ENCODE results near the gene PITPNM2.

Gene PITPNM2

DNA sequence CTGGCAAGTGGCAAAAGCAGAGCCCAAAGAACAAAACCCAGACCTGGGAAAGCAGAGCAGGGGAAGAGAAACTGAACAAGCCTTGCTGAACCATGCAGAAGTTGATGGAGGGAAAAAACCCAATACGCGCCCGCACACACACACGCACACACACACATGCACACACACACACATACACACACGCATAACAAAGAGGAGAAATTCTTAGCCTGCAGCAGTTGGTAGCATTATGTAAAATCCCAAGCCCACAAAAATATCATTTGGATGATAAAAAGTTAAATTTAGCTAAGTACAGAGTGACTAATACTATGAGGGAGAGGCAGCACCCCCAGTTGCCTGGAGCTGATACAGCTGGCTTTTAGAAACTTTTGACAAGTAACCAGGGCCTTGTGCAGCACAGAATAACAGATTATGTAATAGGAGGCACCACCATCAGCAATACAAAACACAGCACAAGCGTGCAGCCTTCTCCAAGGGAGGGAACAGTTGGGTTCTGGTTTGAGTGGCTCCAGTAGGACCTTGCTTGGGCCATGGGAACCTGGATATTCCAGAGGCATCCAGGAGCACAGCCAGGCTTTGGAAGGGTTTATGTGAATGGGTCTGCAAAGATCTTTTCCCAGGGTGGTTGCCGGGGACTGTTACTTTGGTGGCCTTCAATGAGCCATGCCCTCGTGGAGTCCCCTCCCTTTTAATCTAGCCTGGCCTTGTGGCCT, 35.3 kb downstream of the PITPNM2 start:
- H3K4me3 ChIP-seq (ENCODE audit: low read depth, low read length) = no peak overlapping the region
- no peak for TF ChIP-seq MYC (IDR thresholded peaks at IDR 0.05; ENCODE audit: low read depth, low read length)
- no peak for TF ChIP-seq POLR2A (IDR thresholded peaks at IDR 0.05; ENCODE audit: extremely low read depth, insufficient read length)
- TF ChIP-seq, protein P1, sequence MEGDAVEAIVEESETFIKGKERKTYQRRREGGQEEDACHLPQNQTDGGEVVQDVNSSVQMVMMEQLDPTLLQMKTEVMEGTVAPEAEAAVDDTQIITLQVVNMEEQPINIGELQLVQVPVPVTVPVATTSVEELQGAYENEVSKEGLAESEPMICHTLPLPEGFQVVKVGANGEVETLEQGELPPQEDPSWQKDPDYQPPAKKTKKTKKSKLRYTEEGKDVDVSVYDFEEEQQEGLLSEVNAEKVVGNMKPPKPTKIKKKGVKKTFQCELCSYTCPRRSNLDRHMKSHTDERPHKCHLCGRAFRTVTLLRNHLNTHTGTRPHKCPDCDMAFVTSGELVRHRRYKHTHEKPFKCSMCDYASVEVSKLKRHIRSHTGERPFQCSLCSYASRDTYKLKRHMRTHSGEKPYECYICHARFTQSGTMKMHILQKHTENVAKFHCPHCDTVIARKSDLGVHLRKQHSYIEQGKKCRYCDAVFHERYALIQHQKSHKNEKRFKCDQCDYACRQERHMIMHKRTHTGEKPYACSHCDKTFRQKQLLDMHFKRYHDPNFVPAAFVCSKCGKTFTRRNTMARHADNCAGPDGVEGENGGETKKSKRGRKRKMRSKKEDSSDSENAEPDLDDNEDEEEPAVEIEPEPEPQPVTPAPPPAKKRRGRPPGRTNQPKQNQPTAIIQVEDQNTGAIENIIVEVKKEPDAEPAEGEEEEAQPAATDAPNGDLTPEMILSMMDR (IDR thresholded peaks at IDR 0.05; ENCODE audit: low read depth, low read length) = no peak
- TF ChIP-seq, protein P2, sequence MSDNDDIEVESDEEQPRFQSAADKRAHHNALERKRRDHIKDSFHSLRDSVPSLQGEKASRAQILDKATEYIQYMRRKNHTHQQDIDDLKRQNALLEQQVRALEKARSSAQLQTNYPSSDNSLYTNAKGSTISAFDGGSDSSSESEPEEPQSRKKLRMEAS (IDR thresholded peaks at IDR 0.05; ENCODE audit: low read depth, low read length) = no peak
- peak; percentile 66 for DNase-seq (ENCODE audit: low read depth)

DNA sequence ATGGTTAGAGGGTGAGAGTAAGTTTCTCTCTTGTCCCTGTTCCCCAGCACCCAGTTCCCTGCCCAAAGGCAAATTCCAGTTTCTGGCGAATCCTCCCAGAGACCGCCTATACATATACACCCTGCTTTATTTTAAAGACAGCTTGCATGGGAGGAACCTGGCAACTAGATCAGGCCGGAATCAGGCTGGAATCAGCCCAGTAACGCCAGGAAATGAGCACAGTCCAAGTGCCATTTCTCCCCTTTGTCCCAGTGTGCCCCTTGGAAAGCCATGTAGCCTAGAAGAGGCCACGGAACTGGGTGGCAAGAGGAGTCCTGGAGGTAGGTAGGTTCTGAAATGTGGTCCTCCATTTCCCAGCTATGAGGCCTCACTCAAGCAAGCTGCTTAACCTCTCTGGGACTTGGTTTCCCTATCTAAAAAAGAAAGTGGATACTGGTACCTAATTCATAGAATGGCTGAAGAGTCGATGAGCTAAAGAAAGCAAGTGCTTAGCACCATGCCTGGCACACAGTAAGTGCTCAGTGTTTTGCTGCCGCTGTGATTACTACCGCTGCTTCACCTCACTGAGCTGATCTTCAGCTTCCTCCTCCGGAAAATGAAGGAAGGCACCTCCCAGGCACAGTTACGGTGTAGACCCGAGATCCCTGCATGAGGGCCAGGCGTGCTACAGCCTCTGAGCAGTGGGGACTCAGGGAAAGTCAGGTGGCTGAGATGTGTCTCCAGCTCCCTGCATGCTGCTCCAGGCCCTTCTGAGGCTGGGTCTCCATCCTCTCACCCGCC, 36.4 kb downstream of the PITPNM2 start:
- TF ChIP-seq, protein P2 (IDR thresholded peaks at IDR 0.05; ENCODE audit: low read depth, low read length) = no peak
- TF ChIP-seq, protein P1 (IDR thresholded peaks at IDR 0.05; ENCODE audit: low read depth, low read length) = no peak
- TF ChIP-seq POLR2A (IDR thresholded peaks at IDR 0.05; ENCODE audit: extremely low read depth, insufficient read length) = no peak
- no peak for TF ChIP-seq MYC (IDR thresholded peaks at IDR 0.05; ENCODE audit: low read depth, low read length)
- DNase-seq (ENCODE audit: low read depth) = no peak

DNA sequence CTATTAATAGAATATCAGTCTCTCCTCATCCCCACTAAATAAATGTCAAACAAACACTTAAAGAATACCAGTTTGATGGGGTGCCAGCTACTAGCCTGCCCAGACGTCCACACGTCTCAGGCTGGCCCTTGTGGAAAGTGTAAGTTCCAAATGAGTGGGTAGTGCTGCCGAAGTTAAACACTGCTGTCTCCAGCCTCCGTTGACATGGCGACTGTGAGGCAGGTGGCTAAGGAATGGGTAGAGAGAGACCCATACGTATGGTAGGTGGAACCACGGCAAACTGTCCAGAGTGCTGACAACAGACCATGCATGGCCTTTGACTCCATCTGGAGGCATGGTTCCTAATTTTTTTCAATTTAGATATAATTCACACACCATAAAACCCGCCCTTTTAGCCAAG, 37.9 kb downstream of the PITPNM2 start:
- TF ChIP-seq MYC (IDR thresholded peaks at IDR 0.05; ENCODE audit: low read depth, low read length) (no peak), POLR2A (IDR thresholded peaks at IDR 0.05; ENCODE audit: extremely low read depth, insufficient read length) (no peak)
- TF ChIP-seq, protein P2 (IDR thresholded peaks at IDR 0.05; ENCODE audit: low read depth, low read length) = no peak
- TF ChIP-seq, protein P1 (IDR thresholded peaks at IDR 0.05; ENCODE audit: low read depth, low read length) = no peak
- H3K4me3 ChIP-seq (ENCODE audit: low read depth, low read length) = no peak overlapping the region
- DNase-seq (ENCODE audit: low read depth) = no peak

More for the DNA sequence above, 36.4 kb downstream of the PITPNM2 start:
- H3K4me3 ChIP-seq (ENCODE audit: low read depth, low read length) = no peak overlapping the region

DNA sequence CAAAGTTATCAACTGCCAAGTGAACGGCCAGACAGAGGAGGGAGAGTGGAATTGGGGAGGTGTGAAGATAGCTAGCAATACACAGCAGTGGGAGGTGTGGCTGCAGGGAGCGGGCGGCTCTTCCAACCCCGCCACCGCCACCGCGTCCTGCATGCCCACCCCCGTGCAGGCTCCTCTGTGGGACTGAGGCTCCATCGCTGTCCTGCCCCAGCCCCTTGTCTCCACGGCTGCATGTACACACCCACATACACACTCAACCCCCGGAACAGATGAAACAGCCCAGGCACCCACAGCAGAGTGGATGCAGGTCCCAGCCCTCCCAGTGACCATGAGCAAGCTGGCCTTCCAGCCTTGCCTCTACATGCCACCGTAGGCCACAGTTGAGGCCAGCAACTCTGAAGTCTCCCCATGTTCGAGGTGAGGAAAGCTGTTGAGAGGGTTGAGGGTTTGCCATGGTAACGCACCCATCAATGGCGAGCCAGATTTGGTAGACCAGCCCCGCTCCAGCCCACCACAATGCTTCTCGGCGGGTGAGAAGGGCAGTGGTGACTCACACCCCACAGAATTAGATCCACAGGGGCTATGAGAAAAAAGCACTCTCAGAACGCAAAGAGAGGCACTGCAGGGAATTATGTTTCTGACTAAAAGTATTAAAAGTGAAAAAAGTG, 39.3 kb downstream of the PITPNM2 start:
- peak; percentile 57 for DNase-seq (ENCODE audit: low read depth)
- H3K4me3 ChIP-seq (ENCODE audit: low read depth, low read length) = no peak overlapping the region
- TF ChIP-seq MYC (IDR thresholded peaks at IDR 0.05; ENCODE audit: low read depth, low read length) (no peak), POLR2A (IDR thresholded peaks at IDR 0.05; ENCODE audit: extremely low read depth, insufficient read length) (no peak)
- TF ChIP-seq, protein P2 (IDR thresholded peaks at IDR 0.05; ENCODE audit: low read depth, low read length) = no peak
- TF ChIP-seq, protein P1 (IDR thresholded peaks at IDR 0.05; ENCODE audit: low read depth, low read length) = no peak

DNA sequence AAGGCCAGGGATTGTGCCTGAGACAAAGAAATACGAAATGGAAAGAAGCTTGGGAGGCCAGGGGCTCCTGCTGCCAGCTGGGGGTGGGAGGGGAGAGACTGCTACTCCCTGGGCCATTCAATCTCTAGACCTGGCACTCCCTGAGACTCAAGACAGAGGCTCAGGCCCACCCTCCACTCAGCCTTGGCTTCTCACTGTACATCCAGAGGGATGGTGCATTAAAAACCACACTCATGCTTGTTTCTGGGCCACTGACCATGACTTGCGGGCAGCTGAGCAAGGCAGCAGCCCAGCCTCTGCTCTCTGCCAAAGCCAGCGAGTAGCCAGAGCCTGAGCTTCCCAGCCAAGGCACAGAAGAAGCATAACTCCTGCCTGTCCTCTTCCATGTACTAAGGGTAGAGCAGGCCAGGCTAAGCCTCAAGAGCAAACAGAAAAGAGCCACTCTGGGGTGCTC, 41.5 kb downstream of the PITPNM2 start:
- TF ChIP-seq, protein P1 (IDR thresholded peaks at IDR 0.05; ENCODE audit: low read depth, low read length) = no peak
- TF ChIP-seq, protein P2 (IDR thresholded peaks at IDR 0.05; ENCODE audit: low read depth, low read length) = no peak
- TF ChIP-seq POLR2A (IDR thresholded peaks at IDR 0.05; ENCODE audit: extremely low read depth, insufficient read length) = no peak
- no peak for TF ChIP-seq MYC (IDR thresholded peaks at IDR 0.05; ENCODE audit: low read depth, low read length)
- no peak for DNase-seq (ENCODE audit: low read depth)
- H3K4me3 ChIP-seq (ENCODE audit: low read depth, low read length) = no peak overlapping the region
